ENCODE data around the gene SWSAP1.
"Not testable (repeated sequence)": the region's sequence is repeated elsewhere in the genome, so short reads cannot be mapped to it uniquely, and the experiment has no call there.

The SWSAP1 gene

GRCh38 chr19:11401808-11402543, 27.5 kb downstream of the SWSAP1 start:
- Mint-ChIP-seq H3K27me3 (peaks cover 25% of the 10 kb centered on the region), H3K27ac (no peak overlapping the region), H3K9me3 (no peaks in the 10 kb centered on the region), H3K36me3 (no peaks in the 10 kb centered on the region), H3K4me1 (no peaks in the 10 kb centered on the region), H3K4me3 (no peak overlapping the region)
- DNase-seq = no peak
- CTCF ChIA-PET = interaction anchor here (0.5 kb wide), 1 partner anchor 18 kb away, joined by 4 read pairs; the partner anchor contains the start of gene EPOR

- Mint-ChIP-seq H3K27ac (no peak overlapping the region), H3K4me3 (no peak overlapping the region), H3K36me3 (no peaks in the 10 kb centered on the region), H3K27me3 (peaks cover 41% of the 10 kb centered on the region), H3K4me1 (no peaks in the 10 kb centered on the region), H3K9me3 (no peaks in the 10 kb centered on the region)
- DNase-seq = no peak
- CTCF ChIA-PET = no interaction called here
Observed at GRCh38 chr19:11404588-11405222, 30.2 kb downstream of the SWSAP1 start.

- H3K27me3 Mint-ChIP-seq = peaks cover 49% of the 10 kb centered on the region
- no peaks in the 10 kb centered on the region for H3K4me1 Mint-ChIP-seq
- H3K36me3 Mint-ChIP-seq = no peaks in the 10 kb centered on the region
- CTCF ChIA-PET = interaction anchor here (1.3 to 2.4 kb wide), 2 partner anchors 25 to 76 kb away, joined by 4 to 8 read pairs; no protein-coding TSS in a partner anchor
- no peak overlapping the region for H3K27ac Mint-ChIP-seq
- peak; percentile 39 for DNase-seq
- H3K4me3 Mint-ChIP-seq = no peak overlapping the region
- H3K9me3 Mint-ChIP-seq = no peaks in the 10 kb centered on the region
Observed at GRCh38 chr19:11405846-11406643, 31.6 kb downstream of the SWSAP1 start.

GRCh38 chr19:11406703-11407236, 32.3 kb downstream of the SWSAP1 start:
- H3K4me1 Mint-ChIP-seq, H3K4me3 Mint-ChIP-seq, H3K36me3 Mint-ChIP-seq, H3K27ac Mint-ChIP-seq, DNase-seq, H3K9me3 Mint-ChIP-seq: not testable (repeated sequence)
- peaks cover 54% of the 10 kb centered on the region for H3K27me3 Mint-ChIP-seq
- CTCF ChIA-PET = interaction anchor here (1.1 to 2.4 kb wide), 4 partner anchors 9 to 76 kb away, joined by 4 to 8 read pairs (median 4); partner anchors contain the start of genes ODAD3 and PRKCSH

GRCh38 chr19:11408591-11408990, 34.1 kb downstream of the SWSAP1 start:
- CTCF ChIA-PET = no interaction called here
- Mint-ChIP-seq H3K27ac (no peak overlapping the region), H3K4me3 (no peak overlapping the region), H3K36me3 (no peaks in the 10 kb centered on the region), H3K9me3 (no peaks in the 10 kb centered on the region), H3K27me3 (peaks cover 54% of the 10 kb centered on the region), H3K4me1 (no peaks in the 10 kb centered on the region)
- no peak for DNase-seq

- CTCF ChIA-PET = no interaction called here
- peaks cover 55% of the 10 kb centered on the region for H3K27me3 Mint-ChIP-seq
- H3K4me1 Mint-ChIP-seq = no peaks in the 10 kb centered on the region
- DNase-seq = no peak
- no peaks in the 10 kb centered on the region for H3K36me3 Mint-ChIP-seq
- H3K27ac Mint-ChIP-seq = no peak overlapping the region
- no peaks in the 10 kb centered on the region for H3K9me3 Mint-ChIP-seq
- no peak overlapping the region for H3K4me3 Mint-ChIP-seq
Observed at GRCh38 chr19:11410682-11411081, 36.2 kb downstream of the SWSAP1 start.

GRCh38 chr19:11414544-11414943, 40.1 kb downstream of the SWSAP1 start:
- no peaks in the 10 kb centered on the region for H3K36me3 Mint-ChIP-seq
- peaks cover 59% of the 10 kb centered on the region for H3K27me3 Mint-ChIP-seq

GRCh38 chr19:11416346-11417052, 42.0 kb downstream of the SWSAP1 start:
- peaks cover 16% of the 10 kb centered on the region for H3K4me1 Mint-ChIP-seq
- peaks cover 66% of the 10 kb centered on the region for H3K27me3 Mint-ChIP-seq
- H3K36me3 Mint-ChIP-seq = no peaks in the 10 kb centered on the region
- H3K9me3 Mint-ChIP-seq = no peaks in the 10 kb centered on the region
- CTCF ChIA-PET = interaction anchor here (0.9 kb wide), 1 partner anchor 9 kb away, joined by 4 read pairs; no protein-coding TSS in a partner anchor
- H3K27ac Mint-ChIP-seq = no peak overlapping the region
- DNase-seq = no peak
- H3K4me3 Mint-ChIP-seq = no peak overlapping the region

More at GRCh38 chr19:11414544-11414943, 40.1 kb downstream of the SWSAP1 start:
- Mint-ChIP-seq H3K9me3 (no peaks in the 10 kb centered on the region), H3K27ac (no peak overlapping the region), H3K4me1 (peaks cover 4% of the 10 kb centered on the region), H3K4me3 (no peak overlapping the region)
- DNase-seq = no peak
- CTCF ChIA-PET = no interaction called here

GRCh38 chr19:11418094-11418548, 43.7 kb downstream of the SWSAP1 start:
- Mint-ChIP-seq H3K36me3 (no peaks in the 10 kb centered on the region), H3K27me3 (peaks cover 82% of the 10 kb centered on the region), H3K4me3 (no peak overlapping the region), H3K9me3 (no peaks in the 10 kb centered on the region), H3K27ac (no peak overlapping the region), H3K4me1 (peaks cover 31% of the 10 kb centered on the region)
- CTCF ChIA-PET = no interaction called here
- DNase-seq = no peak

- no peaks in the 10 kb centered on the region for H3K36me3 Mint-ChIP-seq
- no peak within 1 kb of the TSS for H3K27ac Mint-ChIP-seq
- H3K9me3 Mint-ChIP-seq = no peaks in the 10 kb centered on the region
- DNase-seq = no peak
- CTCF ChIA-PET = no interaction called here
- peaks cover 38% of the 10 kb centered on the region for H3K4me1 Mint-ChIP-seq
- no peak within 1 kb of the TSS for H3K4me3 Mint-ChIP-seq
- H3K27me3 Mint-ChIP-seq = peaks cover 89% of the 10 kb centered on the region
Observed at GRCh38 chr19:11418549-11419506, 44.4 kb downstream of the SWSAP1 start, which contains the start of gene RGL3. TSS of gene RGL3 (minus strand) at chr19:11419314. CDS start at chr19:11419278, 36 bp downstream.

- Mint-ChIP-seq H3K4me1 (peaks cover 41% of the 10 kb centered on the region), H3K27ac (no peak overlapping the region), H3K27me3 (peaks cover 86% of the 10 kb centered on the region), H3K4me3 (no peak overlapping the region), H3K9me3 (peaks cover 2% of the 10 kb centered on the region), H3K36me3 (no peaks in the 10 kb centered on the region)
- DNase-seq = no peak
- CTCF ChIA-PET = interaction anchor here (0.6 to 1.7 kb wide), 3 partner anchors 27 to 38 kb away, joined by 3 to 4 read pairs (median 3); no protein-coding TSS in a partner anchor
Observed at GRCh38 chr19:11420429-11421370, 46.2 kb downstream of the SWSAP1 start.
